ENCODE measurements around the gene CALCOCO1. TPM values are rescaled to one million over a fixed set of nuclear protein-coding genes. Genes with fewer than 3 reads are reported as not detected.

Gene CALCOCO1
- total RNA-seq, 3 donors from 2014 or later, result 218 to 301 (median 295) TPM

- TF ChIP-seq POLR2AphosphoS5 (IDR thresholded peaks at IDR 0.05), result no peak
- intact Hi-C loops (cut with DNase I; ENCODE audit: low total_unique reads), result no loop called here
- Histone ChIP-seq H3K4me3 (no peak overlapping the region), H3K4me1 (no peaks in the 10 kb centered on the region), H3K27ac (no peak overlapping the region), H3K9me3 (no peaks in the 10 kb centered on the region), H3K27me3 (no peaks in the 10 kb centered on the region), H3K36me3 (peaks cover 4% of the 10 kb centered on the region)
- no peak for DNase-seq (ENCODE audit: low spot score in 2 of 2)
Measured at GRCh38 chr12:53709671-53710070, 17.6 kb downstream of the CALCOCO1 start.

DNA sequence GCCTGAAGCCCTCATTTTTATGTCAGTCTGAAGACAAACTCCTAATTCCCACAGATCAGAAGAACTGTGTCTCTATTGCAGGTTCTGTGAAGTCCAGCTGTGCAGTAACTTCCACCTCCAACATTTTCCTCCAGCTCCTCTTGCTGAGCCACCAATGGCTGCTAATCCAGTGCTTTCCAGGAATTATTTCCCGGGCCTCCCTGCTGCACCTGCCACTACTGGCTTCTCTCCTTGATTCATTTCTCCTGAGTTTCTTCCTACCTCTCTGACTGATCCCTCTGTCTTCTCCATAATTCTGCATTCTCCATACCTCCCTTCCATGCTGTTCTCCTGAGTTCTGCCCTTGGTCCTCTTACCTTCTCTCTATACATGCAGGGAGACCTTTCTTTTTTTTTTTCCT, 21.2 kb downstream of the CALCOCO1 start:
- Histone ChIP-seq H3K36me3 (no peaks in the 10 kb centered on the region), H3K9me3 (no peaks in the 10 kb centered on the region), H3K4me3 (no peak overlapping the region), H3K27ac (no peak overlapping the region), H3K27me3 (peaks cover 0 to 10% of the 10 kb centered on the region in 2 donors), H3K4me1 (no peaks in the 10 kb centered on the region)
- intact Hi-C loops (cut with DNase I; ENCODE audit: low total_unique reads), result no loop called here
- TF ChIP-seq POLR2AphosphoS5 (IDR thresholded peaks at IDR 0.05), result no peak
- TF ChIP-seq, protein P1, sequence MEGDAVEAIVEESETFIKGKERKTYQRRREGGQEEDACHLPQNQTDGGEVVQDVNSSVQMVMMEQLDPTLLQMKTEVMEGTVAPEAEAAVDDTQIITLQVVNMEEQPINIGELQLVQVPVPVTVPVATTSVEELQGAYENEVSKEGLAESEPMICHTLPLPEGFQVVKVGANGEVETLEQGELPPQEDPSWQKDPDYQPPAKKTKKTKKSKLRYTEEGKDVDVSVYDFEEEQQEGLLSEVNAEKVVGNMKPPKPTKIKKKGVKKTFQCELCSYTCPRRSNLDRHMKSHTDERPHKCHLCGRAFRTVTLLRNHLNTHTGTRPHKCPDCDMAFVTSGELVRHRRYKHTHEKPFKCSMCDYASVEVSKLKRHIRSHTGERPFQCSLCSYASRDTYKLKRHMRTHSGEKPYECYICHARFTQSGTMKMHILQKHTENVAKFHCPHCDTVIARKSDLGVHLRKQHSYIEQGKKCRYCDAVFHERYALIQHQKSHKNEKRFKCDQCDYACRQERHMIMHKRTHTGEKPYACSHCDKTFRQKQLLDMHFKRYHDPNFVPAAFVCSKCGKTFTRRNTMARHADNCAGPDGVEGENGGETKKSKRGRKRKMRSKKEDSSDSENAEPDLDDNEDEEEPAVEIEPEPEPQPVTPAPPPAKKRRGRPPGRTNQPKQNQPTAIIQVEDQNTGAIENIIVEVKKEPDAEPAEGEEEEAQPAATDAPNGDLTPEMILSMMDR (IDR thresholded peaks at IDR 0.05), result no peak
- TF ChIP-seq POLR2A (IDR thresholded peaks at IDR 0.05), result no peak
- DNase-seq (ENCODE audit: low spot score in 2 of 2), result no peak

DNA sequence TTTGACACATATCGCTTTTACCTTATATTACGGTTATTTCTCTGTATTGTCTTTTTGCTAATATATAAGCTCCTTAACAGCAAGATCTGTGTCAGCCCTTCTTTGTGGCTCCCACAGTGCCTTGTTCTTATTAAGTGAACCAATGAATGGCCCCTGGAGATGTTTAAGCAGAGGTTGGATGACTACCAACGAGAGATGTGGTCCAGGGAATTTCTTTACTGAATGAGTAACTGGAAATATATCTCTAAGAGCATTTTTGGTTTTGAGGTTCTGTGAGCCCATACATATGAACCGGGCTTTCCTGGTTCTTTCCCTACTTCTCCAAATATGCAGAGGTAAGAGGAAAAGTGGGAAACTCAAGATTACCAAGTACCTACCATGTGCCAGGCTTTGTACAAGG, 23.5 kb downstream of the CALCOCO1 start:
- TF ChIP-seq, protein P1 (IDR thresholded peaks at IDR 0.05), result no peak
- TF ChIP-seq POLR2AphosphoS5 (IDR thresholded peaks at IDR 0.05) (no peak), POLR2A (IDR thresholded peaks at IDR 0.05) (no peak)
- DNase-seq (ENCODE audit: low spot score in 2 of 2), result no peak
- intact Hi-C loops (cut with DNase I; ENCODE audit: low total_unique reads), result no loop called here
- Histone ChIP-seq H3K27me3 (peaks cover 0 to 22% of the 10 kb centered on the region in 2 donors), H3K36me3 (no peaks in the 10 kb centered on the region), H3K4me1 (no peaks in the 10 kb centered on the region), H3K9me3 (no peaks in the 10 kb centered on the region), H3K4me3 (no peak overlapping the region), H3K27ac (no peak overlapping the region)

- Histone ChIP-seq H3K4me3 (no peak overlapping the region), H3K36me3 (no peaks in the 10 kb centered on the region), H3K27ac (no peak overlapping the region), H3K9me3 (no peaks in the 10 kb centered on the region), H3K4me1 (no peaks in the 10 kb centered on the region), H3K27me3 (peaks cover 0 to 34% of the 10 kb centered on the region in 2 donors)
- peak; percentile 76 to 82 for DNase-seq (ENCODE audit: low spot score in 2 of 2)
- intact Hi-C loops (cut with DNase I; ENCODE audit: low total_unique reads), result no loop called here
- TF ChIP-seq, protein P1 (IDR thresholded peaks at IDR 0.05), result peak; percentile 62 to 91 (median 91)
- TF ChIP-seq POLR2A (IDR thresholded peaks at IDR 0.05), result no peak
Measured at GRCh38 chr12:53701518-53702264, 25.6 kb downstream of the CALCOCO1 start.

GRCh38 chr12:53700567-53700966, 26.7 kb downstream of the CALCOCO1 start:
- no peak overlapping the region for H3K27ac ChIP-seq
- TF ChIP-seq POLR2AphosphoS5 (IDR thresholded peaks at IDR 0.05), result no peak
- TF ChIP-seq, protein P1 (IDR thresholded peaks at IDR 0.05), result no peak
- no peak for TF ChIP-seq POLR2A (IDR thresholded peaks at IDR 0.05)
- H3K27me3 ChIP-seq, result peaks cover under 1 to 45% of the 10 kb centered on the region in 2 donors
- H3K4me3 ChIP-seq, result no peak overlapping the region
- no peaks in the 10 kb centered on the region for H3K4me1 ChIP-seq
- H3K9me3 ChIP-seq, result no peaks in the 10 kb centered on the region
- DNase-seq (ENCODE audit: low spot score in 2 of 2), result no peak
- intact Hi-C loops (cut with DNase I; ENCODE audit: low total_unique reads), result no loop called here
- H3K36me3 ChIP-seq, result no peaks in the 10 kb centered on the region

Measured in breast epithelium (tissue), 4 donors.